T-cell (primary cell): ENCODE results near the gene KRTAP5-5. TPM values are rescaled to one million over a fixed set of nuclear protein-coding genes. Genes with fewer than 3 reads are reported as not detected.

ENCODE experiments used
- ATAC-seq, 4 experiments: fragments of 200-7000 bp in 3 of 4; fragments of 150-1000 bp in 1 of 4; cut with Tn5 transposase; replicated peaks in 1 of 4; 1 replicate in 3 of 4; 2 replicates in 1 of 4; pipeline ENCODE4 v1.10.0; 2021; ENCODE audit warnings: moderate library complexity in 3 of 4, mild to moderate bottlenecking in 2 of 4, moderate number of reproducible peaks in 1 of 4
- CTCF ChIA-PET, 2 donors: fragments of 300-600 bp; sonication (Branson Sonifier 250); formaldehyde crosslinking; loops; one replicate each; lab custom pipeline; 2022; ENCODE audit warnings: antibody characterized with exemption in 2 of 2; lab: Charles Lee
- POLR2A ChIA-PET, 2 donors: fragments of 300-600 bp; sonication (Branson Sonifier 250); formaldehyde crosslinking; loops; one replicate each; lab custom pipeline; 2022; ENCODE audit warnings: antibody characterized with exemption in 2 of 2; lab: Charles Lee
- DNase-seq, 35 experiments: peaks; one replicate each; pipeline versions ENCODE4 v3.0.0 to v3.0.0-alpha.2; 2013 to 2023
- H3K27ac ChIP-seq: one replicate; pipeline ENCODE4 v1.5.1; 2013; ENCODE audit warnings: low read length
- H3K27me3 ChIP-seq, 2 experiments: replicated peaks in 1 of 2; 1 replicate in 1 of 2; 2 replicates in 1 of 2; pipeline versions ENCODE4 v1.6.1 to v1.7.0; 2013; ENCODE audit warnings: low read length in 1 of 2, mixed read lengths in 1 of 2; ENCODE audit not compliant: control insufficient read depth in 2 of 2, insufficient read depth in 2 of 2; ENCODE audit errors: extremely low read depth in 1 of 2
- H3K36me3 ChIP-seq, 2 donors: 1 replicate in 1 of 2; 2 replicates in 1 of 2; pipeline versions ENCODE4 v1.6.1 to v1.7.0; 2013; ENCODE audit warnings: low read length in 1 of 2; ENCODE audit not compliant: control insufficient read depth in 2 of 2, insufficient read depth in 1 of 2; ENCODE audit errors: extremely low read depth in 1 of 2
- H3K4me1 ChIP-seq, 2 experiments: 1 replicate in 1 of 2; 2 replicates in 1 of 2; pipeline versions ENCODE4 v1.6.1 to v1.7.0; 2013; ENCODE audit warnings: low read length in 2 of 2, mixed read lengths in 1 of 2; ENCODE audit not compliant: insufficient read depth in 2 of 2, control insufficient read depth in 1 of 2; ENCODE audit errors: extremely low read depth in 1 of 2
- H3K4me3 ChIP-seq, 2 donors: 1 replicate in 1 of 2; 2 replicates in 1 of 2; pipeline versions ENCODE4 v1.5.1 to v1.7.0; 2013; ENCODE audit warnings: mild to moderate bottlenecking in 2 of 2, low read length in 1 of 2, moderate library complexity in 1 of 2; ENCODE audit not compliant: control insufficient read depth in 1 of 2; ENCODE audit errors: extremely low read depth in 1 of 2
- H3K9me3 ChIP-seq: 2 replicates; pipeline ENCODE4 v1.7.0; 2013
- H3K27ac Mint-ChIP-seq, 2 donors: one replicate each; pipeline ENCODE4 v1.8.0; 2020 to 2021; ENCODE audit warnings: mild to moderate bottlenecking in 2 of 2, mixed read lengths in 2 of 2
- H3K27me3 Mint-ChIP-seq, 2 donors: one replicate each; pipeline ENCODE4 v1.8.0; 2021 to 2022; ENCODE audit warnings: mixed read lengths in 2 of 2
- H3K36me3 Mint-ChIP-seq: one replicate; pipeline ENCODE4 v1.8.0; 2021; ENCODE audit warnings: mixed read lengths
- H3K4me1 Mint-ChIP-seq, 3 donors: one replicate each; pipeline ENCODE4 v1.8.0; 2020 to 2022; ENCODE audit warnings: mixed read lengths in 3 of 3, mild to moderate bottlenecking in 1 of 3
- H3K4me3 Mint-ChIP-seq, 3 donors: one replicate each; pipeline ENCODE4 v1.8.0; 2020 to 2022; ENCODE audit warnings: mild to moderate bottlenecking in 3 of 3, mixed read lengths in 3 of 3, moderate library complexity in 3 of 3
- H3K9me3 Mint-ChIP-seq, 3 donors: one replicate each; pipeline ENCODE4 v1.8.0; 2020 to 2022; ENCODE audit warnings: mixed read lengths in 3 of 3
- WGBS: methylation state at CpG from one replicate; pipeline ENCODE4 v1.1.5; 2013; ENCODE audit warnings: missing lambda C conversion rate; ENCODE audit not compliant: insufficient coverage; 5-methylcytosine and 5-hydroxymethylcytosine counted together
- total RNA-seq, 35 experiments: library from RNA in 6 of 35; stranded (reverse) in 6 of 35; fragments of 120-200 nt in 1 of 35; gene quantifications; one replicate each; pipeline versions ENCODE4 v1.2.1 to v1.2.4 and lab custom pipeline; 2013 to 2026

Gene KRTAP5-5
- total RNA-seq, 5 donors from 2014 or later (not counting 1 experiment from before 2014, with no cell fraction given), result not detected

- Histone ChIP-seq H3K4me3 (no peak overlapping the region), H3K36me3 (no peaks in the 10 kb centered on the region), H3K27me3 (peaks cover 0 to 65% of the 10 kb centered on the region in 2 experiments), H3K27ac (no peak overlapping the region), H3K9me3 (no peaks in the 10 kb centered on the region), H3K4me1 (peaks cover 4 to 14% of the 10 kb centered on the region in 2 experiments)
- Mint-ChIP-seq H3K36me3 (no peaks in the 10 kb centered on the region), H3K9me3 (no peaks in the 10 kb centered on the region), H3K27ac (no peak overlapping the region), H3K4me1 (peaks cover 5 to 7% (median 6%) of the 10 kb centered on the region in 3 donors), H3K4me3 (no peak overlapping the region), H3K27me3 (peaks cover 11 to 46% of the 10 kb centered on the region in 2 donors)
- ATAC-seq, result no peak
- 63% methylated on average over 11 of the region's 21 CpGs for WGBS
- POLR2A ChIA-PET, result no interaction called here
- no peak for DNase-seq
- CTCF ChIA-PET, result no interaction called here
Measured at GRCh38 chr11:1654388-1655167, 25.0 kb downstream of the KRTAP5-5 start.

DNA sequence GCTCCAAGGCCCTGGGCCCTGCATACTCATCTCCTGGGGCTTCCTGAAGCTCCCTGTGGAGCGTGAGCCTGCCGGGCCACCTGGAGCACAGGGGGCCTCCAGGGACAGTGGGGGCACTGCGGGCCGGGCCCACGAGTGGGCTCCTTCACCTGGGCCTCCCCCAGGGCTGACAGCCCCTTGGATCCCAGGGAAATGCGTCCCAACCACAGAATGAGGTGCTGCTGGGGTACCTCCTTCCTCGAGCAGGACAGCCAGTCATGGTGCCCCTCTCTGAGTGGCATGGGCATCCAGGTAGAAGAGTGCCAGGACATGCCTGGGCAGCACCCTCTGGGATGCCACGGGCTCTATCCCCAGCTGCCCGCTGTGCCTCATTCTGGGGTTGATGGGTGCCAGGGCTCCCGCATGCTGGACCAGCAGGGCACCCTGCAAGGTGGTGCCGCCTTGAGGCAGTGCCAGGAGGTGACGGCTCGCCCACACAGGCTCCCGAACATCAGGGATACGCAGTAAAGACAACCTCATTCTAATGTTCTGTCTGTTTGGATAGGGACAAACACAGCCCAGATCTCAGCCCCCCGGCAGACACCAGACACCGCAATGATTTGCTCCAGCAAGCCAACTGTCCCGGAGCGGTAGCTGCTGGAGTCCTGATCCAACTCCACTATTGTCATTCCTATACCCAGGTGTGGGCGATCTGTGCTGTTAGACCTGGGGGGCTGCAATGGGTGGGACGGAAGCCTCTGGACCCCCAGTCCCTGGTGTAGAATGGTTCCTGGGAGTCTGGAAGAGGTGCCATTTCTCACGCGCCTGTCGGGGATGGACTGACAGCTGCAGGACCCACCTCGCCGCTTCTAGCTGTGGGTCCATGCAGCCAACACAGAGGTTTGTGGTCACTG lies 25.8 kb downstream of the KRTAP5-5 start:
- no peak overlapping the region for H3K4me3 Mint-ChIP-seq
- WGBS, result 83% methylated on average over 19 of the region's 26 CpGs
- Histone ChIP-seq H3K27ac (no peak overlapping the region), H3K9me3 (no peaks in the 10 kb centered on the region), H3K4me3 (no peak overlapping the region), H3K36me3 (no peaks in the 10 kb centered on the region), H3K27me3 (peaks cover 0 to 71% of the 10 kb centered on the region in 2 experiments), H3K4me1 (peaks cover 8 to 22% of the 10 kb centered on the region in 2 experiments)
- peaks cover 19 to 55% of the 10 kb centered on the region in 2 donors for H3K27me3 Mint-ChIP-seq
- ATAC-seq (no peak), DNase-seq (no peak)
- H3K4me1 Mint-ChIP-seq, result peaks cover 6 to 16% (median 14%) of the 10 kb centered on the region in 3 donors
- H3K27ac Mint-ChIP-seq, result no peak overlapping the region
- CTCF ChIA-PET, result no interaction called here
- H3K36me3 Mint-ChIP-seq, result no peaks in the 10 kb centered on the region
- POLR2A ChIA-PET, result no interaction called here
- H3K9me3 Mint-ChIP-seq, result no peaks in the 10 kb centered on the region

GRCh38 chr11:1656061-1656441 lies 26.5 kb downstream of the KRTAP5-5 start:
- Mint-ChIP-seq H3K4me1 (peaks cover 6 to 18% (median 14%) of the 10 kb centered on the region in 3 donors), H3K27ac (no peak overlapping the region), H3K4me3 (no peak overlapping the region), H3K36me3 (no peaks in the 10 kb centered on the region), H3K9me3 (no peaks in the 10 kb centered on the region), H3K27me3 (peaks cover 21 to 57% of the 10 kb centered on the region in 2 donors)
- DNase-seq (no peak), ATAC-seq (no peak)
- H3K27me3 ChIP-seq, result peaks cover 0 to 75% of the 10 kb centered on the region in 2 experiments
- ChIA-PET CTCF (no interaction called here), POLR2A (no interaction called here)
- no peaks in the 10 kb centered on the region for H3K9me3 ChIP-seq
- H3K4me3 ChIP-seq, result no peak overlapping the region
- WGBS, result 72% methylated on average over 5 of the region's 9 CpGs
- H3K27ac ChIP-seq, result no peak overlapping the region
- H3K4me1 ChIP-seq, result peaks cover 8 to 26% of the 10 kb centered on the region in 2 experiments
- H3K36me3 ChIP-seq, result no peaks in the 10 kb centered on the region

DNA sequence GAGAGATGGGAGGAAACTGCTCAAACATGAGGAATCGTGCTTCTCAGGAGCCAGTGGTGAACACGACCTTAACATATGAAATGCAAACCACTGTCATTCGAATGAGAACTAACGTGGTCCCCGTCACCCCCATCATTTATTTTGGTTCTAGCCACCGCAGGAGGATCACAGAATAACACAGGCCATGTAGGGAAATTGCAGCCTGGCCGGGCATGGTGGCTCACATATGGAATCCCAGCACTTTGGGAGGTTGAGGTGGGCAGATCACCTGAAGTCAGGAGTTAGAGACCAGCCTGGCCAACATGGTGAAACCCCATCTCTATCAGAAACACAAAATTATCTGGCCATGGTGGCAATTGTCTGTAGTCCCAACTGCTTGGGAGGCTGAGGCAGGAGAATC lies 27.1 kb downstream of the KRTAP5-5 start:
- H3K4me3 ChIP-seq, result no peak overlapping the region
- H3K4me1 ChIP-seq, result peaks cover 8 to 31% of the 10 kb centered on the region in 2 experiments
- peaks cover 0 to 79% of the 10 kb centered on the region in 2 experiments for H3K27me3 ChIP-seq
- no peaks in the 10 kb centered on the region for H3K36me3 ChIP-seq
- CTCF ChIA-PET, result no interaction called here
- DNase-seq (no peak), ATAC-seq (no peak)
- Mint-ChIP-seq H3K4me1 (peaks cover 6 to 18% (median 15%) of the 10 kb centered on the region in 3 donors), H3K4me3 (no peak overlapping the region), H3K27me3 (peaks cover 21 to 57% of the 10 kb centered on the region in 2 donors), H3K27ac (no peak overlapping the region), H3K9me3 (no peaks in the 10 kb centered on the region), H3K36me3 (no peaks in the 10 kb centered on the region)
- POLR2A ChIA-PET, result no interaction called here
- 79% methylated on average over 5 of the region's 7 CpGs for WGBS
- no peak overlapping the region for H3K27ac ChIP-seq
- H3K9me3 ChIP-seq, result no peaks in the 10 kb centered on the region

DNA sequence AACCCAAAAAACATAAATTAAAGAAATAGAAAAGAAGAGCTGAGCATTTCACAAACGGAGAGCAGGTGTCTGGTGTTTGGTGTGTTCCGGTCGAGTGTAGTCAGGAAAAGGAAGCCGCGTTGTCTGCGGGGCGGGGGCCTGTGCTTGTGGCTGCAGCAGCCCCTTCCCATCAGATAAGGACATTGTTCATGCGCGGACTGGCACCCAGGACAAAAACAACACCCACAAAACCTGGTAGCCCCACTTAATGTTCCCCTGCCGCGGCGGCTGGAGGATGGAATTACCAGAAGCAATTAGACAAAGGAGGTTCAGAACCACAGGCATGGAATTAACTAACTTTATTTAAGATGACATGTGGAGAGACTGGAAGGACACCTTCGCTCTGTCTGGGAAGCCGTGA lies 29.9 kb downstream of the KRTAP5-5 start:
- peak in 3 of 35 experiments; percentile 15 to 25 (median 25) for DNase-seq
- peak overlapping the region in 1 of 2 donors; percentile 10 for H3K27ac Mint-ChIP-seq

More for the DNA sequence above, 29.9 kb downstream of the KRTAP5-5 start:
- Histone ChIP-seq H3K9me3 (no peaks in the 10 kb centered on the region), H3K27ac (no peak overlapping the region), H3K36me3 (no peaks in the 10 kb centered on the region), H3K27me3 (peaks cover 0 to 59% of the 10 kb centered on the region in 2 experiments), H3K4me1 (peaks cover 8 to 34% of the 10 kb centered on the region in 2 experiments), H3K4me3 (no peak overlapping the region)
- H3K36me3 Mint-ChIP-seq, result no peaks in the 10 kb centered on the region
- ChIA-PET CTCF (no interaction called here), POLR2A (no interaction called here)
- H3K27me3 Mint-ChIP-seq, result peaks cover 14 to 53% of the 10 kb centered on the region in 2 donors
- WGBS, result no CpG with 5 or more reads among the region's 14 CpGs
- peaks cover 6 to 24% (median 19%) of the 10 kb centered on the region in 3 donors for H3K4me1 Mint-ChIP-seq
- peak in 2 of 4 experiments; percentile 33 to 39 for ATAC-seq
- peak overlapping the region in 1 of 3 donors; percentile 53 for H3K4me3 Mint-ChIP-seq
- H3K9me3 Mint-ChIP-seq, result no peaks in the 10 kb centered on the region
